ENCODE measurements around the gene GLYATL3.

Gene GLYATL3

DNA sequence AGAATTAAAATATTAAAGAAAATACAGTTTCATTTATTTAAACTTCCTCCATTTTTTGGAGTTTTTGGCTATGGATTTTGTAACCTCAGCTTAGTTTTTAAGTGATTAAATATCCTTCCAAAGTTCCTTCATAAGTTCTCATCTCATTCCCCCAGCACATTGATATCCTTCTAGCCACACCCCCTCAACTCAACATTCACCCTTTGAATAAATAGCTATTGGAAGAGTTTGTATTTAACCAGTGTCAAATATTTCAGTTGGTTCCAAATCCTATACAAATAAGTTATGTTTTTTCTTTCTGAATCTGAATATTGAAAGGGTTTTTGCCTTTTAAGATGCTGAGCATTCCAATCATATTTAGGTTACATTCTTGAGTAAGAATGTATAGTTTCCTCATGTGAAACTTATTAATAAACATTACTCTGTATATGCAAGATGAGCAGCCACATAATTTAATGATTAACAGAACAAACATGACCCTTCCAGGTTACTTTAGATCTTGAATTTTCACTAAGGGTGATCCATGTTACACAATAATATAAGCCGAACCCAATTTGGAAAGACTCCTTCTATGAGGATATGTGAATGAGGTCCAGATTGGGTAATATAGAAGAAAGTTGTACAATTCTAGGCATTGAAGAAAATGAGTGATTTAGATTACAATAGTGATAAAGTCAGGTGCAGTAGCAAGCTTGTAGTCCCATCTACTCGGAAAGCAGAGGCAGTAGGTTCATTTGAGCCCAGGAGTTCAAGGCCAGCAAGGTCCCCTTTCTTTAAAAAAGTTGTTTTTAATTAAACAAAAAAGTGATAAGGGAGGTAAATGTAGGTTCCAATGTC lies 13.6 kb downstream of the GLYATL3 start:
- TF ChIP-seq, protein P1, sequence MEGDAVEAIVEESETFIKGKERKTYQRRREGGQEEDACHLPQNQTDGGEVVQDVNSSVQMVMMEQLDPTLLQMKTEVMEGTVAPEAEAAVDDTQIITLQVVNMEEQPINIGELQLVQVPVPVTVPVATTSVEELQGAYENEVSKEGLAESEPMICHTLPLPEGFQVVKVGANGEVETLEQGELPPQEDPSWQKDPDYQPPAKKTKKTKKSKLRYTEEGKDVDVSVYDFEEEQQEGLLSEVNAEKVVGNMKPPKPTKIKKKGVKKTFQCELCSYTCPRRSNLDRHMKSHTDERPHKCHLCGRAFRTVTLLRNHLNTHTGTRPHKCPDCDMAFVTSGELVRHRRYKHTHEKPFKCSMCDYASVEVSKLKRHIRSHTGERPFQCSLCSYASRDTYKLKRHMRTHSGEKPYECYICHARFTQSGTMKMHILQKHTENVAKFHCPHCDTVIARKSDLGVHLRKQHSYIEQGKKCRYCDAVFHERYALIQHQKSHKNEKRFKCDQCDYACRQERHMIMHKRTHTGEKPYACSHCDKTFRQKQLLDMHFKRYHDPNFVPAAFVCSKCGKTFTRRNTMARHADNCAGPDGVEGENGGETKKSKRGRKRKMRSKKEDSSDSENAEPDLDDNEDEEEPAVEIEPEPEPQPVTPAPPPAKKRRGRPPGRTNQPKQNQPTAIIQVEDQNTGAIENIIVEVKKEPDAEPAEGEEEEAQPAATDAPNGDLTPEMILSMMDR (IDR thresholded peaks at IDR 0.05; ENCODE audit: insufficient read depth, low read depth, low read length, missing control alignments), result no peak
- DNase-seq (ENCODE audit: low read depth), result no peak
- no peak overlapping the region for H3K4me3 ChIP-seq (ENCODE audit: low read depth, low read length)

DNA sequence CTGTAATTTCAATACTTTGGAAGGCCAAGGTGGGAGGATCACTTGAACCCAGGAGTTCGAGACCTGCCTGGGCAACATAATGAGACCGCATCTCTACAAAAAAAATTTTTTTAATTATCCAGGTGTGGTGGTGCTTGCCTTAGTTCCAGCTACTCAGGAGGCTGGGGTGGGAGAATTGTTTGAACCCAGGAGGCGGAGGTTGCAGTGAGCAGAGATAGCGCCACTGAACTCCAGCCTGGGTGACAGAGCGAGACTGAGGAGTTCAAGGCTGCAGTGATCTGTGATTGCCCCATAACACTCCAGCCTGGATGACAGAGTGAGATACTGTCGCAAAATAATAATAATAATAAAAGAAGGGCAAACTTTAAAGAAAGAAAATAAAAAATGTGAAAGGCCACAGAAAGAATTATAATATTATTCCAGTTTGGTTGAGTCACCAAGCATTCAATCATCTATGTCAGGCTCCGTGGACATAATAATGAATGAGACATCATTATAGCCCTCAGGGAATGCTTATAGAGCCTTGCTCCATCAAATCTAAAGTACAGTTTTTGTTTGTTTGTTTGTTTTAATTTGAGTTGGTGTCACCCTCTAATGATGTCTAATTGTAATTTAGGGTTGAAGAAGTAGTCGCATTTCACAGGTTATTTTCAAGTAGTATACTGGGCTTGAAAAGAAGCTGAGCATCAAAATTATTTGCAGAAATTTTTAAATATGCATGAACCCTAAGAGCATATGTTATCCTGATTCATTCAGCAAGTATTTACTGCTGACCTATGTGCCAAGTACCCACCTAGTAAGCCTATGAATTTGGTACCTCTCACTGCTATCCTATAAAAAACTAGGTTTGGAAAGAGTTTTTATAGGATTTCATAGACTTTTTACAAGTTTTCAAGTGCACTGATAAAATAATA lies 15.1 kb downstream of the GLYATL3 start:
- no peak overlapping the region for H3K4me3 ChIP-seq (ENCODE audit: low read depth, low read length)
- TF ChIP-seq, protein P1 (IDR thresholded peaks at IDR 0.05; ENCODE audit: insufficient read depth, low read depth, low read length, missing control alignments), result no peak
- no peak for DNase-seq (ENCODE audit: low read depth)

DNA sequence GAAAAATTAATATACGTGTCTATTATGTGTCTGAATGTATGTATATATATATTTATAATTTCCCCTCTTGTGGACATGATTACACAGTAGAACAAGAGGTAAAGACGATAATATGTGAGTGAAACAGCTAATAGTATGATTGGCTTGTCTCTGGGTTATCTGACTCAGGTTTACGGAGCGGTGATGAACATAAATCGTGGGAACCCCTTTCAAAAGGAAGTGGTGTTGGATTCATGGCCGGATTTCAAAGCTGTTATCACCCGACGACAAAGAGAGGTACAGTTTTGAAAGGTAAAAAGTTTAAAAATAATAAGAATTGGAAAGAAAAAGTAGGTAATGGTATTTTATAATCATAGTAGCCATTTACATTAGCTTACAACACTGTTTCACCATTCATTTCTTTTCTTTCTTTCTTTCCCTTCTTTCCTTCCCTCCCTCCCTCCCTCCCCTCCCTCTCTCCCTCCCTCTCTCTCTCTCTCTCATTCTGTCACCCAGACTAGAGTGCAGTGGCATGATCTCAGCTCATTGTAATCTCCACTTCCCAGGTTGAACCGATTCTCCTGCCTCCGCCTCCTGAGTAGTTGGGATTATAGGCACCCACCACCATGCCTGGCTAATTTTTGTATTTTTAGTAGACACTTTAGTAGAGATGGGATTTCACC lies 15.9 kb downstream of the GLYATL3 start:
- TF ChIP-seq, protein P1 (IDR thresholded peaks at IDR 0.05; ENCODE audit: insufficient read depth, low read depth, low read length, missing control alignments), result no peak

DNA sequence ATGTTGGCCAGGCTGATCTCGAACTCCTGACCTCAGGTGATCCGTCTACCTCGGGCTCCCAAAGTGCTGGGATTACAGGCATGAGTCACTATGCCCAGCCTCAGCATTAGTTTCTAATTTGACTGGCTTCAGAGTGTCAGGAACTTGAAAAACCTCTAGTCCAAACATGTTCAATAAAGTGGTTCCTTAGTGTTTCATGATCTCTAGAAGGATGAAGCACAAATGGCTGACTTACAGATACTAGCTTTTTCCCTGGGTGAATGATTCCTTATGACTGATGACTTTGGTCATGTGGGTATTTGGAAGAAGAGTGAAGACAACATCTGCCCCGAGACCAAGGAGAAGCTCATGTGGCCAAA lies 16.4 kb downstream of the GLYATL3 start:
- TF ChIP-seq, protein P1 (IDR thresholded peaks at IDR 0.05; ENCODE audit: insufficient read depth, low read depth, low read length, missing control alignments), result no peak
- DNase-seq (ENCODE audit: low read depth), result no peak
- no peak overlapping the region for H3K4me3 ChIP-seq (ENCODE audit: low read depth, low read length)

More for the DNA sequence above, 15.9 kb downstream of the GLYATL3 start:
- DNase-seq (ENCODE audit: low read depth), result no peak
- no peak overlapping the region for H3K4me3 ChIP-seq (ENCODE audit: low read depth, low read length)

DNA sequence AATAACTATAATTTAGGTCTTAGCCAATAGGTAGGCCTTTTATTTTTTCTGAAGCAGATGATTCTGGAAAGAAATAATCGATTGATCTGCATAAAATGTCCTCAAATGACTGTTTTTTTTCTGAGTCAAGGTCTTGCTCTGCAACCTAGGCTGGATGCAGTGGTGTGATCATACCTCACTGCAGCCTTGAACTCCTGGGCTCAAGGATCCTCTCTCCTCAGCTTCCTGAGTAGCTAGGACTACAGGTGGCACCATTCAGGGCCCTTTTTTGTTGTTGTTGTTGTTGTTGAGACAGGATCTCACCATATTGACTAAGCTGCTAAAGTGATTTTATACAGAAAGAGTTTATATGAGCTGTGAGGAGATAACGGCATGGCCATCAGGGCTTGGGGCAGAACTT lies 18.2 kb downstream of the GLYATL3 start:
- DNase-seq (ENCODE audit: low read depth), result no peak
- TF ChIP-seq, protein P1 (IDR thresholded peaks at IDR 0.05; ENCODE audit: insufficient read depth, low read depth, low read length, missing control alignments), result no peak
- H3K4me3 ChIP-seq (ENCODE audit: low read depth, low read length), result no peak overlapping the region

DNA sequence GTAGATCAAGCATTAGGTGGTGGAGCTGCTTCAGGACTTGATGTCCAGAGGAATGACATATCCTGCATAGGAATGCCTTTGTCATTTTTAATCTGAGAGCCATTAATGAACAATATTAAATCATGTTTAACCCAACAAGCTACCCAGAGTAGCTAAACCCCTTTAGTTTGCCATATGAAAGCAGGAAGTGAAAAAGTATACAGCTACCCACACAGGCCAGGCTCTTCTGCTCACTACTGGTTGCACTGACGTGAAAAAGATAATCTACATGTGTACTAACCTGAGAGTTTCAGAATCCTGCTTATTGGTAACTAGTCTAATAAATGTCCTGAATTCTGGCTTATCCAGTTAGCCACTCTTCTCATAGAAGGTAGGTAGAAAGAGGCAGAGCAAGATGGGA lies 19.9 kb downstream of the GLYATL3 start:
- TF ChIP-seq, protein P1 (IDR thresholded peaks at IDR 0.05; ENCODE audit: insufficient read depth, low read depth, low read length, missing control alignments), result no peak
- DNase-seq (ENCODE audit: low read depth), result peak; percentile 8
- no peak overlapping the region for H3K4me3 ChIP-seq (ENCODE audit: low read depth, low read length)
